Stimulated activated CD4-positive, alpha-beta T cell treated with anti-CD3 and anti-CD28 coated beads, Interleukin-1b, Interleukin-23, amount 100 ng/mL, for 24 hours (primary cell): ENCODE measurements around the gene OR4N5.
"Not testable (repeated sequence)": the region's sequence is repeated elsewhere in the genome, so short reads cannot be mapped to it uniquely, and the experiment has no call there.

Source experiments
- DNase-seq, 4 experiments: peaks; one replicate each; pipeline ENCODE4 v3.0.0-alpha.2; 2020; ENCODE audit warnings: low read depth in 4 of 4, low spot score in 1 of 4

The OR4N5 gene, protein sequence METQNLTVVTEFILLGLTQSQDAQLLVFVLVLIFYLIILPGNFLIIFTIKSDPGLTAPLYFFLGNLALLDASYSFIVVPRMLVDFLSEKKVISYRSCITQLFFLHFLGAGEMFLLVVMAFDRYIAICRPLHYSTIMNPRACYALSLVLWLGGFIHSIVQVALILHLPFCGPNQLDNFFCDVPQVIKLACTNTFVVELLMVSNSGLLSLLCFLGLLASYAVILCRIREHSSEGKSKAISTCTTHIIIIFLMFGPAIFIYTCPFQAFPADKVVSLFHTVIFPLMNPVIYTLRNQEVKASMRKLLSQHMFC

DNA sequence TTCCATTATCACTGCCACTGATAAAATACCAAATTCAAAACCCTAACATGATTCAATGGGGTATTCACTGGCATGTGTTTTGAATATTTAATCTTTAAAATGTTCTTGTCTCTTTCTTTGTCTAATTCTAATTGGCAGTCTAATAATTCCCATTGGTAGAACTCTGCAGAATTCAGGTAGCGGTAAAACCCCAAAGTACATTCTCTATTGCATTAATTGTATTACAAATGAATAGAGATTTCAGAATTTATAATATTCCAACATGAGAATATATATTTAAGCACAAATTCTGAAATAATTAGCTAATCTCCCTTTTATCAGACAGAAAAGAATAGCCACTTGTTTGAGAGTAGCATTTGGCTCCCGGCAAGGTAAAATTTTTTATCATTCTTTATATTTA is at the start of gene OR4N5:
Gene OR4N5 (plus strand): TSS at position 301 of the 400 bp plus-strand sequence. CDS start 4,916 bp downstream, outside the sequence.
- no peak for DNase-seq

DNA sequence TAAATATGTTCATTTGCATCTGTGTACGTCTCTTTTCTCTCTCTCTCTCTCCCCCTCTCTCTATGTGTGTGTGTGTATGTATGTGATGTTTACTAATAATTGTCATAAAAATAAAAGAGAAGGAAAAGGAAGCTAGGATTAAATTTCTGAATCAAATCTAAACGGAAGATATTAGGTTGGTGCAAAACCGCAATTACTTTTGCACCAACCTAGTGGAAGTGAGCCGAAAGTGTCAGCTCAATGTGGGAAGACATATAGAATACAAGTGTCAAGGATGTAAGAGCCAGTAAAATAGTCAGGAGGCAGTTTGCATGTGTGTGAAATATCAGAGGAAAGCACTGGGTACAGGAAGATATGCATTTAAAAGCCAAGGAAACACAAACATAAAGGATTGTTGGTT is 46.6 kb upstream of the OR4N5 start:
- DNase-seq = no peak

DNA sequence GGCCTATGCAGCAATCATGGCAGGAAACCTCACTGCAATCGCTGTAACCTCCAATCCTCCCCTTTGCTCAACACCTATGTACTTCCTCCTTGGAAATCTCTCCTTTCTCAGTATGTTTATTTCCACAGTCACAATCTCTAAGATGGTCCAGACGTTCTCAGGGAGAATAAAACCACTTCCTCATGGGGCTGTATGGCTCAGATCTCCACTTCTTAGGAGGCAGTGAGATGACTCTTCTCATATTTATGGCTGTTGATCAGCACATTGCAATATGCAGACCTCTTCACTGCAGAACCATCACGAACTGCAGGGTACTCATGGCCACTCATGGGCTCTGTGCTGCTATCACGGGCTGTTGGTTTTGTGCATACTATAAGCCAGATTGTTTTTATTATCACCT is 45.2 kb upstream of the OR4N5 start:
- DNase-seq = no peak

DNA sequence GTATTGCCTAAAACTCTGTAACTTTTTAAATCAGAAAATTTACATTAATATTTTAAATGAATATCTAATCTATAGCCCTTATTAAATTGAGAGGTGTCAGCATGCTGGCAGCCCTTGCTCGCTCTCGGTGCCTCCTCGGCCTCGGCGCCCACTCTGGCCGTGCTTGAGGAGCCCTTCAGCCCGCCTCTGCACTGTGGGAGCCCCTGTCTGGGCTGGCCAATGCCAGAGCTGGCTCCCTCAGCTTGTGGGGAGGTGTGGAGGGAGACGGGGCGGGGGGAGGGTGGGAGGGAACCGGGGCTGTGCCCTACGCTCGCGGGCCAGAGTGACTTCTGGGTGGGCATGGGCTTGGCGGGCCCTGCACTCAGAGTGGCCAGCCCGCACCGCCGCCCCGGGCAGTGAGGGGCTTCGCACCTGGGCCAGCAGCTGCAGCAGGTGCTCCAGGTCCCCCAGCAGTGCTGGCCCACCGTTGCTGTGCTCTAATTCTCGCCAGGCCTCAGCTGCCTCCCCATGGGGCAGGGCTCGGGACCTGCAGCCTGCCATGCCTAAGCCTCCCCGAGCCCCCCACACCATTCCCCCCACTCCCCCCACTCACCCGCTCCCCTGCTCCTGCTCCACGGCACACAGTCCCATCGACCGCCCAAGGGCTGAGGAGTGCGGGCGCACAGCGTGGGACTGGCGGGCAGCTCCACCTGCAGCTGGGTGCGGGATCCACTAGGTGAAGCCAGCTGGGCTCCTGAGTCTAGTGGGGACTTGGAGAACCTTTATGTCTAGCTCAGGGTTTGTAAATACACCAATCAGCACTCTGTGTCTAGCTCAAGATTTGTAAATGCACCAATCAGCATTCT is 39.5 kb upstream of the OR4N5 start:
- DNase-seq = not testable (repeated sequence)

DNA sequence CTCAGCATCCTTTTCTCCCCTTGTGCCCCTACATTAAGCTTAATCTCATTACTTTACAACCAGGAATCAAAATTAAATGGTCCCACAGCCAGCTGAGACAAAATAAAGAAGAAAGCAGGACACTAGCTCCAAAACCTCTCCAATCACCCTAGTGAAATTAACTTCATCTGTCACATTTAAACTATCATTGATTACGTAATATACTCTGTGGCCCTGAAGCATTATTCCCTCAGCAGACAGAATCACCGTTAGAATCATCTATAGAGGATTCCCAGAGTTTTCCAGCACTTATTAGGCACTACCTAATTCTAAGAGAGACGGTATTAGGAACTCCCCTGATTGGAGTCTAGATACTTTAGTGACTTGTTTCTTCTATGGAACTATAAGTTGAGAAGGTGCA is 28.2 kb upstream of the OR4N5 start, which contains the start of gene OR4K17:
Gene OR4K17 (plus strand): TSS at position 302 of the 400 bp plus-strand sequence. CDS start 6,761 bp downstream, outside the sequence.
- DNase-seq = no peak

DNA sequence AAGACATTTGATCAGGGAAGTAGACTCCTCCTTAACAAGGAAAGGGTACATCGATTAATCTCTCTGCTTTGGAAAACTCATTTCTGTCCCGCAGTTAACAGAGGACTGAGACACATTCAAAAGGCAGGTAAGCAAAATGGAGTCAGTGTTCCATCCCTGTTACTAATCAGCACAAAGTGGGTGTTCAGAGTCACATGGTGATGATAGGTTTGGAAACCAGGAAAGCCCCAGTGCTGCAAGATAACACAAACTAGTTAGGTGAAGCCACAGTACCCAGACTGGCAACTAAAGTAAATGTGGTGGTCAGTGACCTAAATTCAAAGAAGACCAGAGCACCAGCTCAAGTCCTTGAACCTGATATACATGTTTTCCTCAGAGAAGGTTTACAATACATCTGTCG is 26.3 kb upstream of the OR4N5 start:
- no peak for DNase-seq

DNA sequence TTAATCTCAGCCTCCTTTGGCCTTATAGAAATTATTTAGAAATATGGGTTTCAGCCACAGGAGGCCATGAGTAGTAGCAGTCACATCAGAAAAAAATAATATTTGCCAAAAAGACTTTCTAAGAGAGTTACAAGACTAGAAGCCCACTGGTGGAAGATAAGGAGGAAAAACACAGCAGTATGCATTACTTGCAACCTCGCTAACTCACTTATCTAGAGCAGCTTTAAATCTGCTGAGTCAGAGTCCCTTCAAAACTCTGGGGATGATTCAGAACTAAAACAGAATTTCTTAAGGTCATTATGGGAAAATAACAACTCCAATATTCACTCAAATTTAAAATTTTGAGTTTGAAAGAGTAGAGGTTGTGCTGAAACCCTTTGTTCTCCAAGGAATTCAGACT is 21.9 kb upstream of the OR4N5 start:
- no peak for DNase-seq

DNA sequence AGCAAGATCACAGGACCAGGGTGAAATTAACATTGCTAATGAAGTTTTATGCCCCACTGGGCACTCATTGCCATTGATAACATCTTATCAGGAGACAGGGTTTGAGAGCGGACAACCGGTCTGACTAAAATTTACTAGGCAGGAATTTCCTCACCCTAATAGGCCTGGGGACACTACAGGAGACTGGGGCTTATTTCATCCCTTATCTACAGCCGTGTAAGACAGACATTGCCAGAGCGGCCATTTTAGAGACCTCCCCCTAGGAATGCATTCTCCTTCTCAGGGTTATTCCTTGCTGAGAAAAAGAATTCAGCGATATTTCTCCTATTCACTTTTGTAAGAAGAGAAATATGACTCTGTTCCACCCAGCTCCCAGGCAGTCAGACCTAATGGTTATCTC is 19.8 kb upstream of the OR4N5 start:
- DNase-seq = no peak

DNA sequence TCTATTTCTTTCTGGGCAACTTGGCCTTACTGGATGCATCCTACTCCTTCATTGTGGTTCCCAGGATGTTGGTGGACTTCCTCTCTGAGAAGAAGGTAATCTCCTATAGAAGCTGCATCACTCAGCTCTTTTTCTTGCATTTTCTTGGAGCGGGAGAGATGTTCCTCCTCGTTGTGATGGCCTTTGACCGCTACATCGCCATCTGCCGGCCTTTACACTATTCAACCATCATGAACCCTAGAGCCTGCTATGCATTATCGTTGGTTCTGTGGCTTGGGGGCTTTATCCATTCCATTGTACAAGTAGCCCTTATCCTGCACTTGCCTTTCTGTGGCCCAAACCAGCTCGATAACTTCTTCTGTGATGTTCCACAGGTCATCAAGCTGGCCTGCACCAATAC is 5.3 kb downstream of the OR4N5 start:
- no peak for DNase-seq

DNA sequence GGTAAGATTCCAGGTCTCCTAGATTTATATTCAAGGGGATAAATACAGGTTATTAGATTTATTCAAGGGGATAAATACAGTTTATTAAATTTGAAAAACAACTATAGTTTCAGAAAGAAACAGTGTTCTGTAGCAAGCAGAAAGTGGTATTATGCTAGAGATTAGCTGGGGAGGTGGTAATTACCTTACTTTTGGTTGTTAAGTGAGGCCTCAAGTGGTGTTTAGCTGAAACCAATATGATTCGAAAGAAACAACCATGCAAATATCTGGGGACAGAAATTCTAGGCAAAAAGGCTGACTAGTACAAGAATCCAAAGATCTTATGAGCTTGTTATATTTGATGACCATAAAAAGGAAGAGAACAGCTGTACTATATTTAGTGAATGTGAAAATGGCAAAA is 6.2 kb downstream of the OR4N5 start:
- DNase-seq = no peak

DNA sequence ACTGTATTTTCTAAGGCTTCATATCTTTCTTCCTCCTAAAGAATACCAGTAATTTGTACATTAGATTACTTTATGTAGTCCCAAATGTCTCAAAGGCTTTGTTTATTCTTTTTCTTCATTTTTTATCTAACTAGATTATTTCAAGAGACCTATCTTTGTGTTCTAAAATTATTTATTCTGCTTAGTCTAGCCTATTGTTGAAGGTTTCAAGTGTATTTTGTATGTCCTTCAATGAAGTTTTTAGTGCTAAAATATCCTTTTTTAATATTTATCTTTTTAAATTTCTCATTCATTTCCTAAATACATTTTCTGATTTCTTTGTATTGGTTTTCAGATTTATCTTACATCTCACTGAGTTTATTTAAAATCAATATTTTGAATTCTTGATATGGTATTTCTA is 25.8 kb downstream of the OR4N5 start:
- DNase-seq = no peak

DNA sequence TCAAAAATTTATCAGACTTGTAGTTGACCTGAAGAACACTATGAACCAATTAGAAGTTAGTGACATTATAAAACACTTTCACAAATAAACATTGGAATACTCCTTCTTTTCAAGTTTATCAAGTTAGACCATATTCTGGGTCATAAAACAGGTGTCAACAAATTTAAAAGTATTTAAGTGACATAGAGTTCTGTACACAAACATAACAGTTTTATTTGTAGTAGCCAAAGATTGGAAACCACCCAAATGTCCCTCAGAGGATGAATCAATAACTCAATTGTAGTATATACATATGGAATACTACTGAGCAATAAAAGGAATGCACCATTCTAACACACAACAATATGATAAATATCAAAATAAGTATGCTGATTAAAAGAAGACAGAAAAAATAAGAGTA is 28.5 kb downstream of the OR4N5 start:
- no peak for DNase-seq

DNA sequence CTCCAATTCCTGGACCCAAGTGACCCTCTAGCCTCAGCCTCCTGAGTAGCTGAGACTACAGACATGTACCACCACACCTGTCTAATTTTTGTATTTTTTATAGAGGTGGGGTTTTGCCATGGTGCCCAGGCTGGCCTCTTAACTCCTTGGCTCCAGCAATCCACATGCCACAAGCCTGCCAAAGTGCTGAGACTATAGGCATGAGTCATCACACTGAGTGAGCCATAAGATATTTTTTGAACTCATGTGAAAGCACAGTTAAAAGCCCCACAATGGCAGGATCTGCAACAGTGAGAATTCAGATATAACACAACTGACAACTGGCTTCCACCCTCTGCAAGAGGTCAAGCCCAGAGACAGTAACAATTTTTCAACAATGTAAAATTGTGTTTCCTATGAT is 31.2 kb downstream of the OR4N5 start:
- DNase-seq = not testable (repeated sequence)

DNA sequence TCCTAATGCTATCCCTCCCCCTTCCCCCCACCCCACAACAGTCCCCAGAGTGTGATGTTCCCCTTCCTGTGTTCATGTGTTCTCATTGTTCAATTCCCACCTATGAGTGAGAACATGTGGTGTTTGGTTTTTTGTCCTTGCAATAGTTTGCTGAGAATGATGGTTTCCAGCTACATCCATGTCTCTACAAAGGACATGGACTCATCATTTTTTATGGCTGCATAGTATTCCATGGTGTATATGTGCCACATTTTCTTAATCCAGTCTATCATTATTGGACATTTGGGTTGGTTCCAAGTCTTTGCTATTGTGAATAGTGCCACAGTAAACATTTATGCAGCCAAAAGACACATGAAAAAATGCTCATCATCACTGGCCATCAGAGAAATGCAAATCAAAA is 35.6 kb downstream of the OR4N5 start:
- not testable (repeated sequence) for DNase-seq

DNA sequence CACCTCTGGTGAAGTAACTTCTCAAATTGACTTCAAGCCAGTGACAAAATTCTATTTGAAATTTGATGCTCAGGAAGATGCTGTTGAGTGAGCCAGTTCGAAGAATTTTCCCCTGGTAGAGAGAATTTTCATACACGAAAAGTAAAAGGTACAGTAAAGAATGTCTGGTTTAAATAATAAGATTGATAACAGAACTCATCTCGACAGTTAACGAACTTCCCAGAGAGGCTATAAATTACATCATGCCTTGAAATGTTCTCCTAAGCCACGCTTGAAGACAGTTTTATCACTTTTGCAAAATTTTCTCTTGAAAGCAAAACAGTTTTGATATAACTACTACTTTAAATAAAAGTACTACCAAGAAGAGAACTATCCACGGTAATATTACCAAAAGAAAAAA is 37.7 kb downstream of the OR4N5 start:
- no peak for DNase-seq

DNA sequence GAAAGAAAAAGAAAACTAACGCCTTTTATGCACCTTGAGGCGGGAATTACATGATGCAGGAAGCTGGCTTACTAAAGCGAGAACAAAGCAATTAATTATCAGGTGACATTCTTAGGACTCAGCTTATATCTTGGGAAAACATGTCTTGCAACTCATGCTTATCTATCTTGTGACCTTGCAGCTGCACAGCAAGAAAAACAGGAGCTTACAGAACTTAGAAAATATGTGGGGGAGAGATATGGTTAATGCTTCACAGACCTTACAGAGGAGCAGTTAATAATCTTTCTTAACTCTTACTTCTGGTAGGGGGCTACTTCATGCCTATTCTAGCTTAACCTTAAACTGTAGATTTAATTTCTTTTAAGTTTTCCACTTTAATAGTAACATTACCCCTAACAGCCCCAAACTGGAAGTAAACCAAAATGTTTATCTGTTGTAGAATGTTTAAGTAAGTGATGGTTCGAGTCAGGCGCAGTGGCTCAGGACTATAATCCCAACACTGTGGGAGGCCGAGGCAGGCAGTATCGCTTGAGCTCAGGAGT is 38.9 kb downstream of the OR4N5 start:
- DNase-seq = no peak

DNA sequence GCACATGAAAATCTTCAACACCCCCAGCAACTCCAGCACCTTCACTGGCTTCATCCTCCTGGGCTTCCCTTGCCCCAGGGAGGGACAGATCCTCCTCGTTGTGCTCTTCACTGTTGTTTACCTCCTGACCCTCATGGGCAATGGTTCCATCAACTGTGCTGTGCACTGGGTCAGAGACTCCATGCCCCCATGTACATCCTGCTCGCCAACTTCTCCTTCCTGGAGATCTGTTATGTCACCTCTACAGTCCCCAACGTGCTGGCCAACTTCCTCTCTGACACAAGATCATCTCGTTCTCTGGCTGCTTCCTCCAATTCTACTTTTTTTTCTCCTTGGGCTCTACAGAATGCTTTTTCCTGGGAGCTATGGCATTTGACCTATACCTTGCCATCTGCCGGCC is 40.6 kb downstream of the OR4N5 start:
- no peak for DNase-seq

DNA sequence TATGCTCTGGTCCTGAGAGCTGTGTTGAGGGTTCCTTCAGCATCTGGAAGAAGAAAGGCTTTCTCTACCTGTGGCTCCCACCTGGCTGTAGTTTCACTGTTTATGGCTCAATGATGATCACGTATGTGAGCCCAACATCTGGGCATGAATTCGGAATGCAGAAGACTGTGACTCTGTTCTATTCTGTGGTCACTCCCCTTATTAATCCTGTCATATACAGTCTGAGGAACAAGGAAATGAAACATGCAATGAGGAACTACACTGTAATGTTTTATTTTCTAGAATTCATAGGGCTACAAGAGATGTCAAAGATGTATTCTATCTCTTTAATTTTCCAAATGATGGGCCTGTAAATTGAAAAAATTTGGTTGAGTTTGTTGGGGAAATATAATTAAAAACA is 41.3 kb downstream of the OR4N5 start:
- DNase-seq = no peak

DNA sequence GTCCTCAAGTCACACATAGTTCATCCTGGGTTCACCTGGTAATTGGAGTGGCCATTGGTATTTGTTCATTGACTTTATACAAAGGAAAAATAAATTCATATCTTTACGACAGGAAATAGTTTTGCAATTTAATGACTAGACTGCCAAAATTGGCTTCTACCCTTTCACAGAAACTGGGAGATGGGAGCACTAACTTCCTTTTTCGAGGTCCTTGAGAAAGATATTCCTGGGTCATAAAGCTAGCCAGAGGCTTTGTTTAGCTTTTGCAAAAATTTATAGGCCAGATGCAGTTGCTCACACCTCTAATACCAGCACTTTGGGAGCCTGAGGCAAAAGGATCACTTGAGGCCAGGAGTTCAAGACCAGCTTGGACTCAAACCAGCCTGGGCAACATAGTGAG is 41.9 kb downstream of the OR4N5 start:
- no peak for DNase-seq

DNA sequence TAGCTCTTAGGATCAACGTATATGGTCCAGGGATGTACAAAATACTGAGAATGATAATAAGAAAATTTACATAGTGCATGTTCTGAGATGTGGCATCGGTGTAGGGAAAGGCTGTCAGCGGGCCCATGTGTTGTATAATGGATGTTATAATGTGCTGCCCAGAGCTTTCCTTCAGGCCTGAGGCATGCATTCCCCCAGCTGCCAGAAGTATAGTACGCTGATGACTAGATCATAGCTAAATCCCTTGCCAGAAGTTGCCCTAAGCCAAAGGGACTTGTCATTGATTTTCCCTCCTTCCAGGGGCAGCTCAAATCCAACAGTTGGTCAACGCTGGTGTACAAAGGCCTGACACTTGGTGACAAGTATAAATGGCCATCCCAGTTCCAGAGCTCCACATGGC is 45.6 kb downstream of the OR4N5 start:
- DNase-seq = no peak

DNA sequence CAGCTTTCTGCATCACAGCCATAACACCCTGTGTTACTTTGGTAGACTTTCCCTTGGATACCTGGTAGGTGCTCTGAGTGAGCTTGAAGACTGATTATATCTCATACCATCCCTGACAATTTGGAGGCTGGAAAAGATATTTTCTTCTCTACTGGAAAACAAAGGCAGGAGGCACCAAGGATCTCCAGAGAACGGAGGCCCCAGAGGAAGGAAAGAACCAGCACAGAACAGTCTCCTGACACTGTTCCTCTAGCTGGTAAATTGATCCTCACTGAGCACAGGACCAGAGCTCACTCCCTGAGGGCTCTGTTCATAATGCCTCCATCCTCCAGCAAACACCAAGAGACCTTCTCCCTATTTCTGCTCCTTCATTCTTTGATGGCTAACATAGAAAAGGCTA is 52.0 kb downstream of the OR4N5 start, which contains the start of gene OR11G2:
Gene OR11G2 (plus strand): TSS at position 301 of the 400 bp plus-strand sequence. CDS start 6,542 bp downstream, outside the sequence.
- DNase-seq = no peak

DNA sequence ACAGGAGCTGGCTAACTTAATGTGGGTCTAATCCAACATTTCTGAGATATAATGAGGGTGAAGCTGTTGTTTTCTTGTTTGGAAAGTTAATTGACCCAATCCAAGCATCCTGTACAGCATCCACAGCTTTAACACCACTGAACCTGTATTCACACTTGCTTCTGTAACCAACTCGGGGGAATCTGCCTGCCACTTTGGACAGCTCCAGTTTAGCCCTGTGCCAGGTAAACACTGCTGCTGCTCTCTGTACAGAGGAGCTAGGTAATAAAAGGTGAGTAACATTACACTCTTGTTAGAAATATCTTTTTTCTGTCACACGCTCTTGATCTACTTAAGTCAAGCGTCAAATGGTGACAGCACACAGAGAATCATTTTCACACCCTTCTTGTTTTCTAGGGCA is 52.8 kb downstream of the OR4N5 start:
- no peak for DNase-seq
